Activated CD4-positive, alpha-beta T cell treated with anti-CD3 and anti-CD28 coated beads, Interleukin-2, amount 10 ng/mL, durations not matched to agents 24 days and 14 days (primary cell): ENCODE results near the gene HECW1. TPM values are rescaled to one million over a fixed set of nuclear protein-coding genes. Genes with fewer than 3 reads are reported as not detected.
"Not testable (repeated sequence)": the region's sequence is repeated elsewhere in the genome, so short reads cannot be mapped to it uniquely, and the experiment has no call there.

Experiments used
- DNase-seq: peaks from one replicate; pipeline ENCODE4 v3.0.0; 2022
- H3K27ac Mint-ChIP-seq: one replicate; pipeline ENCODE4 v1.8.0; 2022; ENCODE audit warnings: mild to moderate bottlenecking, mixed read lengths
- H3K27me3 Mint-ChIP-seq: one replicate; pipeline ENCODE4 v1.8.0; 2022; ENCODE audit warnings: mixed read lengths
- H3K36me3 Mint-ChIP-seq: one replicate; pipeline ENCODE4 v1.8.0; 2022; ENCODE audit warnings: low read depth, mild to moderate bottlenecking, mixed read lengths
- H3K4me1 Mint-ChIP-seq: one replicate; pipeline ENCODE4 v1.8.0; 2021; ENCODE audit warnings: mixed read lengths
- H3K4me3 Mint-ChIP-seq: one replicate; pipeline ENCODE4 v1.8.0; 2022; ENCODE audit warnings: mild to moderate bottlenecking, moderate library complexity, mixed read lengths
- H3K9me3 Mint-ChIP-seq: one replicate; pipeline ENCODE4 v1.8.0; 2021; ENCODE audit warnings: mixed read lengths
- intact Hi-C: fragments of 100-400 bp; cut with micrococcal nuclease; formaldehyde crosslinking; loops from one replicate; pipeline ENCODE4 v1.15.1; 2023
- total RNA-seq: library from RNA; stranded (reverse); gene quantifications from 2 replicates; pipeline ENCODE4 v1.2.3, GENCODE V29; 2022

HECW1 gene
- total RNA-seq, 1 donor from 2014 or later, result not detected

GRCh38 chr7:43193893-43194292 lies 81.4 kb downstream of the HECW1 start:
- intact Hi-C loops, result no loop called here

GRCh38 chr7:43195256-43195655 lies 82.8 kb downstream of the HECW1 start:
- H3K9me3 Mint-ChIP-seq, result no peaks in the 10 kb centered on the region
- H3K36me3 Mint-ChIP-seq, result no peaks in the 10 kb centered on the region
- no peak overlapping the region for H3K4me3 Mint-ChIP-seq
- no peaks in the 10 kb centered on the region for H3K4me1 Mint-ChIP-seq
- no peak for DNase-seq
- no peaks in the 10 kb centered on the region for H3K27me3 Mint-ChIP-seq
- intact Hi-C loops, result no loop called here
- H3K27ac Mint-ChIP-seq, result no peak overlapping the region

More at GRCh38 chr7:43193893-43194292, 81.4 kb downstream of the HECW1 start:
- DNase-seq, result no peak
- H3K9me3 Mint-ChIP-seq, result no peaks in the 10 kb centered on the region
- H3K27me3 Mint-ChIP-seq, result no peaks in the 10 kb centered on the region
- H3K4me1 Mint-ChIP-seq, result no peaks in the 10 kb centered on the region
- no peaks in the 10 kb centered on the region for H3K36me3 Mint-ChIP-seq
- H3K27ac Mint-ChIP-seq, result no peak overlapping the region
- no peak overlapping the region for H3K4me3 Mint-ChIP-seq

- H3K9me3 Mint-ChIP-seq, result no peaks in the 10 kb centered on the region
- no peaks in the 10 kb centered on the region for H3K27me3 Mint-ChIP-seq
- intact Hi-C loops, result no loop called here
- H3K36me3 Mint-ChIP-seq, result no peaks in the 10 kb centered on the region
- H3K4me1 Mint-ChIP-seq, result no peaks in the 10 kb centered on the region
- H3K4me3 Mint-ChIP-seq, result no peak overlapping the region
- H3K27ac Mint-ChIP-seq, result no peak overlapping the region
- no peak for DNase-seq
These were observed 83.3 kb downstream of the HECW1 start for GRCh38 chr7:43195768-43196167.

- Mint-ChIP-seq H3K4me1 (no peaks in the 10 kb centered on the region), H3K9me3 (no peaks in the 10 kb centered on the region)
These were observed 83.9 kb downstream of the HECW1 start for GRCh38 chr7:43196379-43196778.

GRCh38 chr7:43198016-43198415 lies 85.6 kb downstream of the HECW1 start:
- no peaks in the 10 kb centered on the region for H3K27me3 Mint-ChIP-seq
- H3K36me3 Mint-ChIP-seq, result no peaks in the 10 kb centered on the region
- H3K4me3 Mint-ChIP-seq, result no peak overlapping the region
- intact Hi-C loops, result no loop called here
- no peak for DNase-seq
- no peaks in the 10 kb centered on the region for H3K9me3 Mint-ChIP-seq
- no peaks in the 10 kb centered on the region for H3K4me1 Mint-ChIP-seq
- H3K27ac Mint-ChIP-seq, result no peak overlapping the region

More at GRCh38 chr7:43196379-43196778, 83.9 kb downstream of the HECW1 start:
- DNase-seq, result no peak
- H3K36me3 Mint-ChIP-seq, result no peaks in the 10 kb centered on the region
- intact Hi-C loops, result no loop called here
- H3K4me3 Mint-ChIP-seq, result no peak overlapping the region
- no peaks in the 10 kb centered on the region for H3K27me3 Mint-ChIP-seq
- H3K27ac Mint-ChIP-seq, result no peak overlapping the region

GRCh38 chr7:43198599-43199090 lies 86.2 kb downstream of the HECW1 start:
- H3K4me3 Mint-ChIP-seq, result no peak overlapping the region
- no peaks in the 10 kb centered on the region for H3K27me3 Mint-ChIP-seq
- no peak for DNase-seq
- intact Hi-C loops, result no loop called here
- H3K36me3 Mint-ChIP-seq, result no peaks in the 10 kb centered on the region
- no peaks in the 10 kb centered on the region for H3K4me1 Mint-ChIP-seq
- no peaks in the 10 kb centered on the region for H3K9me3 Mint-ChIP-seq
- H3K27ac Mint-ChIP-seq, result no peak overlapping the region

GRCh38 chr7:43199371-43200160 lies 87.1 kb downstream of the HECW1 start:
- no peak overlapping the region for H3K4me3 Mint-ChIP-seq
- H3K27me3 Mint-ChIP-seq, result no peaks in the 10 kb centered on the region
- no peak for DNase-seq
- no peaks in the 10 kb centered on the region for H3K4me1 Mint-ChIP-seq
- H3K36me3 Mint-ChIP-seq, result no peaks in the 10 kb centered on the region
- no peak overlapping the region for H3K27ac Mint-ChIP-seq
- H3K9me3 Mint-ChIP-seq, result no peaks in the 10 kb centered on the region
- intact Hi-C loops, result no loop called here

GRCh38 chr7:43201912-43202311 lies 89.5 kb downstream of the HECW1 start:
- H3K27me3 Mint-ChIP-seq, result no peaks in the 10 kb centered on the region
- H3K27ac Mint-ChIP-seq, result no peak overlapping the region
- H3K4me3 Mint-ChIP-seq, result no peak overlapping the region
- DNase-seq, result no peak
- H3K9me3 Mint-ChIP-seq, result no peaks in the 10 kb centered on the region
- intact Hi-C loops, result no loop called here
- H3K36me3 Mint-ChIP-seq, result no peaks in the 10 kb centered on the region
- H3K4me1 Mint-ChIP-seq, result no peaks in the 10 kb centered on the region

GRCh38 chr7:43204081-43204480 lies 91.6 kb downstream of the HECW1 start:
- Mint-ChIP-seq H3K27ac (no peak overlapping the region), H3K36me3 (no peaks in the 10 kb centered on the region), H3K4me3 (no peak overlapping the region), H3K4me1 (no peaks in the 10 kb centered on the region), H3K27me3 (peaks cover 7% of the 10 kb centered on the region), H3K9me3 (no peaks in the 10 kb centered on the region)
- no peak for DNase-seq
- intact Hi-C loops, result no loop called here

- H3K27ac Mint-ChIP-seq, result no peak overlapping the region
- H3K9me3 Mint-ChIP-seq, result no peaks in the 10 kb centered on the region
- DNase-seq, result no peak
- no peaks in the 10 kb centered on the region for H3K4me1 Mint-ChIP-seq
- H3K27me3 Mint-ChIP-seq, result peaks cover 7% of the 10 kb centered on the region
- no peaks in the 10 kb centered on the region for H3K36me3 Mint-ChIP-seq
- intact Hi-C loops, result no loop called here
- H3K4me3 Mint-ChIP-seq, result no peak overlapping the region
These were observed 92.8 kb downstream of the HECW1 start for GRCh38 chr7:43205171-43205795.

- Mint-ChIP-seq H3K36me3 (no peaks in the 10 kb centered on the region), H3K4me1 (no peaks in the 10 kb centered on the region), H3K4me3 (no peak overlapping the region), H3K27ac (no peak overlapping the region), H3K9me3 (no peaks in the 10 kb centered on the region), H3K27me3 (peaks cover 10% of the 10 kb centered on the region)
- no peak for DNase-seq
- intact Hi-C loops, result no loop called here
These were observed 95.8 kb downstream of the HECW1 start for GRCh38 chr7:43208242-43208641.

- H3K36me3 Mint-ChIP-seq, intact Hi-C loops, H3K4me3 Mint-ChIP-seq, H3K9me3 Mint-ChIP-seq, H3K4me1 Mint-ChIP-seq, H3K27ac Mint-ChIP-seq, DNase-seq: not testable (repeated sequence)
- H3K27me3 Mint-ChIP-seq, result peaks cover 15% of the 10 kb centered on the region
These were observed 98.1 kb downstream of the HECW1 start for GRCh38 chr7:43210539-43210938.

GRCh38 chr7:43211286-43211685 lies 98.8 kb downstream of the HECW1 start:
- intact Hi-C loops, result no loop called here
- DNase-seq, result no peak
- Mint-ChIP-seq H3K27ac (no peak overlapping the region), H3K9me3 (no peaks in the 10 kb centered on the region), H3K4me3 (no peak overlapping the region), H3K36me3 (no peaks in the 10 kb centered on the region), H3K4me1 (no peaks in the 10 kb centered on the region), H3K27me3 (peaks cover 17% of the 10 kb centered on the region)

- Mint-ChIP-seq H3K36me3 (no peaks in the 10 kb centered on the region), H3K4me1 (no peaks in the 10 kb centered on the region), H3K9me3 (no peaks in the 10 kb centered on the region), H3K4me3 (no peak overlapping the region), H3K27ac (no peak overlapping the region), H3K27me3 (peaks cover 17% of the 10 kb centered on the region)
- no peak for DNase-seq
- intact Hi-C loops, result no loop called here
These were observed 99.2 kb downstream of the HECW1 start for GRCh38 chr7:43211693-43212092.
